ENCODE measurements around the gene N4BP2L2.

Gene N4BP2L2

GRCh38 chr13:32429433-32429909, 109.1 kb downstream of the N4BP2L2 start:
- no peak for DNase-seq
- intact Hi-C loops (cut with DNase I) = loop anchor here (2.0 to 10.0 kb wide), 2 partner anchors 109 to 115 kb away; partner anchors contain the start of genes BRCA2, N4BP2L2 and ZAR1L

- no peak for DNase-seq
- intact Hi-C loops (cut with DNase I) = loop anchor here (2.0 to 10.0 kb wide), 2 partner anchors 110 to 114 kb away; partner anchors contain the start of genes BRCA2, N4BP2L2 and ZAR1L
Measured at GRCh38 chr13:32428581-32429432, 109.8 kb downstream of the N4BP2L2 start.

- intact Hi-C loops (cut with DNase I) = loop anchor here (2.0 to 10.0 kb wide), 2 partner anchors 111 to 113 kb away; partner anchors contain the start of genes BRCA2, N4BP2L2 and ZAR1L
- DNase-seq = peak; percentile 52 to 95 (median 76)
Measured at GRCh38 chr13:32427852-32428580, 110.6 kb downstream of the N4BP2L2 start, which contains the start of gene N4BP2L1. N4BP2L1 (minus strand) TSS chr13:32428130; CDS start chr13:32428082, 48 bp downstream.

GRCh38 chr13:32426990-32427851, 111.4 kb downstream of the N4BP2L2 start:
- intact Hi-C loops (cut with DNase I) = loop anchor here (10.0 kb wide), 1 partner anchor 112 kb away; the partner anchor contains the start of genes BRCA2 and ZAR1L
- DNase-seq = peak; percentile 45 to 93 (median 62)

- intact Hi-C loops (cut with DNase I) = loop anchor here (10.0 kb wide), 1 partner anchor 112 kb away; the partner anchor contains the start of genes BRCA2 and ZAR1L
- DNase-seq = no peak
Measured at GRCh38 chr13:32426191-32426989, 112.2 kb downstream of the N4BP2L2 start.

- no peak for DNase-seq
- intact Hi-C loops (cut with DNase I) = loop anchor here (1.0 to 10.0 kb wide), 2 partner anchors 110 to 117 kb away; partner anchors contain the start of genes BRCA2 and ZAR1L
Measured at GRCh38 chr13:32425158-32425557, 113.4 kb downstream of the N4BP2L2 start.

- intact Hi-C loops (cut with DNase I) = loop anchor here (10.0 kb wide), 1 partner anchor 109 kb away; the partner anchor contains the start of genes BRCA2 and ZAR1L
Measured at GRCh38 chr13:32423592-32423991, 115.0 kb downstream of the N4BP2L2 start.

GRCh38 chr13:32419862-32420261, 118.7 kb downstream of the N4BP2L2 start:
- no peak for DNase-seq
- intact Hi-C loops (cut with DNase I) = loop anchor here (10.0 kb wide), 1 partner anchor 105 kb away; the partner anchor contains the start of genes BRCA2 and ZAR1L

More at GRCh38 chr13:32423592-32423991, 115.0 kb downstream of the N4BP2L2 start:
- DNase-seq = no peak

- intact Hi-C loops (cut with DNase I) = no loop called here
Measured at GRCh38 chr13:32417995-32418394, 120.6 kb downstream of the N4BP2L2 start.

GRCh38 chr13:32415019-32415418, 123.6 kb downstream of the N4BP2L2 start:
- no peak for DNase-seq
- intact Hi-C loops (cut with DNase I) = no loop called here

More at GRCh38 chr13:32417995-32418394, 120.6 kb downstream of the N4BP2L2 start:
- DNase-seq = no peak

- intact Hi-C loops (cut with DNase I) = no loop called here
- no peak for DNase-seq
Measured at GRCh38 chr13:32414580-32414979, 124.0 kb downstream of the N4BP2L2 start.

GRCh38 chr13:32413284-32413683, 125.3 kb downstream of the N4BP2L2 start:
- no peak for DNase-seq
- intact Hi-C loops (cut with DNase I) = no loop called here

- DNase-seq = peak in 1 of 10 donors; percentile 18
- intact Hi-C loops (cut with DNase I) = no loop called here
Measured at GRCh38 chr13:32409561-32410421, 128.8 kb downstream of the N4BP2L2 start.

- intact Hi-C loops (cut with DNase I) = no loop called here
- DNase-seq = no peak
Measured at GRCh38 chr13:32409001-32409313, 129.6 kb downstream of the N4BP2L2 start.

- intact Hi-C loops (cut with DNase I) = no loop called here
Measured at GRCh38 chr13:32408296-32409000, 130.1 kb downstream of the N4BP2L2 start.

GRCh38 chr13:32407854-32408253, 130.7 kb downstream of the N4BP2L2 start:
- DNase-seq = no peak
- intact Hi-C loops (cut with DNase I) = no loop called here

More at GRCh38 chr13:32408296-32409000, 130.1 kb downstream of the N4BP2L2 start:
- no peak for DNase-seq

GRCh38 chr13:32403108-32403507, 135.5 kb downstream of the N4BP2L2 start:
- intact Hi-C loops (cut with DNase I) = no loop called here
- DNase-seq = no peak

All from posterior cingulate gyrus (tissue), 11 donors.